KBM-7 (cell line): ENCODE data around the gene BTF3L4.
"Not testable (repeated sequence)": the region's sequence is repeated elsewhere in the genome, so short reads cannot be mapped to it uniquely, and the experiment has no call there.

ENCODE experiments used
- DNase-seq: peaks from one replicate; pipeline ENCODE4 v3.0.0-alpha.2; 2015
- in situ Hi-C: fragments of 300-500 bp; cut with MboI; formaldehyde crosslinking; loops from 2 replicates; pipeline ENCODE4 v1.14.3; 2020; ENCODE audit warnings: low sequenced_read_pairs, low pct_unique_long_range_greater_than_20kb, mixed read lengths

The BTF3L4 gene

DNA sequence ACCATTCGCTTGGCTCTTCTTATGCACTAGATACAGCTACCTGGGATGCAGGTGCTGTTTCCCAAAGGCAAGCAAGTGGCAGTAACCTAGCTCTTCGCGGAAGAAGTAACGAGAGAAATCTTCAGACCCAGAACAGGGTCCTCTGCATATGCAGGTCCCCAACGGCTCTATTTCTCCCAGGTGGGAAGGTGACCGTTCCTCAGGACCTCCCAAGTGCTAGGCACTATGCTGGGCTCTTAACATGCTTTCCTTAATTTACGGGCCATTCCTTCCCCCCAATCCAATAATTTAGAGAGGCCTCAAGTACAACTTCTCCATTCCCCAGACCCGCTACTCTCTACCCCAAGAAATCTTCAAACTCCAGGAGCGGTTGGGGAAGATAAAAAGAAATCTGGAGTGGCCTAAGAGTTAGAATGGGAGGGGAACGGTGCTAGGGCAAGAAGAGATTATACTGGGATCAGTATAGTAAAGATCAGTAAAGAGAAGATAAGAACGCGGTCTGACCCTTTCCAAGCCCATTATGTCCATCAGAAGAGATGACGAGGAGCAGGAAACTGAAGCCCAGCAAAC is 1.5 kb upstream of the BTF3L4 start:
- in situ Hi-C loops = no loop called here

GRCh38 chr1:52055066-52055865 is 829 bp upstream of the BTF3L4 start, which contains the start of gene TXNDC12:
TXNDC12 (minus strand) TSS chr1:52055191; CDS start chr1:52055096, 95 bp downstream.
- in situ Hi-C loops = no loop called here

More for the DNA sequence above, 1.5 kb upstream of the BTF3L4 start:
- DNase-seq = no peak

GRCh38 chr1:52055866-52056162 is 281 bp upstream of the BTF3L4 start:
- DNase-seq = no peak
- in situ Hi-C loops = no loop called here

More at GRCh38 chr1:52055066-52055865, 829 bp upstream of the BTF3L4 start, which contains the start of gene TXNDC12:
- DNase-seq = peak; percentile 97

DNA sequence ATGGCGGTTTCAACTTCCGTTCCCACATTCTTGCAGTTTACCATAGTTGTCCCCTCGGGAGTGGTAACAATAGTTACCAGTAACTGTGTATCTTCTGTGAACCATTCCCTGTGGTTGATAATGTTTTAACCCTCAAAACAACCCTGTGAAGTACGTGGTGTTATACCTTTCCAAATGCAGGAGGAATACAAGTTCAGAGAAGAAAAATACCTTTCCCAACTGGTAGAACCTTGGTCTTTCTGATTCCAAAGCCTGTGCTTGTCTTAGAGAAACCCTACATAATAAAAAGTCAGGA is 789 bp downstream of the BTF3L4 start:
- DNase-seq = no peak
- in situ Hi-C loops = no loop called here

DNA sequence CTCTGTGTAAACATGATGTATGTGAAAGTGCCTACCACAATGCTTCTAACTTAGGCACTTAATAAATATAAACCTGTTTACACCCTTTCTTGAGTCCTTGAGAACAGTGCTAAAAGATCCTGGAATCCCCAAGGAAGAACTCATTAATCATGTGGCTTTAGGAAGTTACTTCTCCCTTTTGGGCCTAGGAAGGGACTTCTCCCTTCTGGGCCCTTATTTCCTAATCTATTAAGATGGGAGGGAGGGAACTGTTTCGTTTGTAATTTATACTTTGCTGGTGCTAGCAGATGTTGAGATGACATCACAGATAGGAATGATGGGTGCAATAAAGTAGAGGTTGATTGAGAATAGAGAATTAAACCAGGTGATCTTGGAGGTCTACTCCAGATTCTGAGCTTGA is 1.2 kb downstream of the BTF3L4 start:
- DNase-seq = peak; percentile 30

GRCh38 chr1:52057876-52058415 is 1.9 kb downstream of the BTF3L4 start:
- no peak for DNase-seq
- in situ Hi-C loops = no loop called here

More for the DNA sequence above, 1.2 kb downstream of the BTF3L4 start:
- in situ Hi-C loops = no loop called here

GRCh38 chr1:52059321-52059720 is 3.2 kb downstream of the BTF3L4 start:
- in situ Hi-C loops = no loop called here
- no peak for DNase-seq

- in situ Hi-C loops = no loop called here
- no peak for DNase-seq
Observed at GRCh38 chr1:52059888-52060287, 3.8 kb downstream of the BTF3L4 start.

DNA sequence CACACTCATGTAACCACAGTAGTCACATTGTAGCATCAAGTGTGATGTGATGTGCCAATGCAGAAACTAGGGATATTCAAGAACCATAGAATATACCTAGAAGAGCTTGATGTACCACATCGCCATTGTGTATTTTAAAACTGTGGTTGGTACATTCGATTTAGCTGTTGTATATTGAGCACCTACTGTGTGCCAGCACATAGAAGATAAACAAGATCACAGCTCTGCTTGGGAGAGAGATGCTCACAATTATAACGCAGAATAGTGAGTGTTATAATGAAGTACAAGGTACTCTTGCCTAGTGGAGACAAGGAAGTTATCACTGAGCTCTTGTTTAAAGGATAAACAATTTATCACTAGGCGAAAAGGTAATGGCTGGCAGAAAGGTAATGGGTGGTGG is 4.7 kb downstream of the BTF3L4 start:
- in situ Hi-C loops = no loop called here
- no peak for DNase-seq

DNA sequence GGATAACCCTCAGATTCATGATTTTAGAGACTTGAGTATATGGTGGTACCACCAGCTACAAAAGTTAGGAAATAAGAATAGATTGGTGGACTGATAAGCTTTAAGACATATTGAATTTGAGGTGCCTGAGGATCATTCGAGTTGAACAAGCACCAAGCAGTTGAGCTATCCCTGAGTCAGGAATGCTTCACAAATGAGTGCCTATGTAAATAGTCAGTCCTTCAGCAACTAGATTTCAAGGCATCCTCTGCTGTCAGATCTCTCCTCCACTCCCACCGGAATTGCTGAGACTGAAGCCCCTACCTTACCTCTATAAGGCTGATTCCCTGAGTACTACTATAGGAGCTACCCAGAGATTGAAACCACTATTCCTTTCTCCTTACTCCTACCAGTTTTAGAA is 7.1 kb downstream of the BTF3L4 start:
- in situ Hi-C loops = no loop called here
- no peak for DNase-seq

DNA sequence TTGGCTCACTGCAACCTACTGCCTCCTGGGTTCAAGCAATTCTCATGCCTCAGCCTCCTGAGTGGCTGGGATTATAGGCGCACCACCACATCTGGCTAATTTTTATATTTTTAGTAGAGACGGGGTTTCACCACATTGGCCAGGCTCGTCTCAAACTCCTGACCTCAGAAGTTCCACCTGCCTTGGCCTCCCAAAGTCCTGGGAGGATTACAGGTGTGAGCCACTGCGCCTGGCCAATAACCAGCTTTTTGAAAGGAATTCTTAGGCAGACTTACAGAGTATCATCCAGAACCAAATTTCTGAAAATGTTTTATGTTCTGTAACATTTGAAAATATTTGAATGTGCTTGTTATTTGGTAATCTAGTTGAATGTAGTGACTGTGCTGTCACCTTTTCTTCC is 14.6 kb downstream of the BTF3L4 start:
- in situ Hi-C loops = no loop called here
- no peak for DNase-seq

DNA sequence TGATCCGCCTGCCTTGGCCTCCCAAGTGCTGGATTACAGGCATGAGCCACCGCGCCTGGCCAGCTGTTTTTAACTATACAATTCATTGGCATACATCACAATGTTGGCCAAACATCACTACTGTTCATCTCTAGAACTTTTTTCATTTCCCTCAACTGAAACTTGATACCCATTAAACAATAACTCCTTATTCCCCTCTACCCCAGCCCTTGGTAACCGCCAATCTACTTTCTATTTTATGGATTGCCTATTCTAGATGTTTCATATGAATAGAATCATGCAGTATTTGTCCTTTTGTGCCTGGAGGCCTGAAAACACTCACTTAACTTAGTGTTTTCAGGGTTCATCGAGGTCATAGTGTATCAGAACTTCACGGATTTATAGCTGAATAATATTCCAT is 16.2 kb downstream of the BTF3L4 start:
- no peak for DNase-seq
- in situ Hi-C loops = no loop called here

DNA sequence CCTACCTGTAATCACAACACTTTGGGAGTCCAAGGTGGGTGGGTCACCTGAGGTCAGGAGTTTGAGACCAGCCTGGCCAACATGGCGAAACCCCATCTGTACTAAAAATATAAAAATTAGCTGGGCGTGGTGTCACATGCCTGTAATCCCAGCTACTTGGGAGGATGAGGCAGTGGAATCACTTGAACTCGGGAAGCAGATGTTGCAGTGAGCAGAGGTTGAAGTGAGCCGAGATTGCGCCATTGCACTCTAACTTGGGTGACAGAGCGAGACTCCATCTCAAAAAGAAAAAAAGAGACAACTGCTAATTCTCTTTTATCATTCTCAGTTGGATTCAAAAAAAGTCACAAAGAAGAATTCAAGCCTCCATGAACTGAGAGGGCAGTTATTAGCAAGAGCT is 21.2 kb downstream of the BTF3L4 start:
- in situ Hi-C loops, DNase-seq: not testable (repeated sequence)

DNA sequence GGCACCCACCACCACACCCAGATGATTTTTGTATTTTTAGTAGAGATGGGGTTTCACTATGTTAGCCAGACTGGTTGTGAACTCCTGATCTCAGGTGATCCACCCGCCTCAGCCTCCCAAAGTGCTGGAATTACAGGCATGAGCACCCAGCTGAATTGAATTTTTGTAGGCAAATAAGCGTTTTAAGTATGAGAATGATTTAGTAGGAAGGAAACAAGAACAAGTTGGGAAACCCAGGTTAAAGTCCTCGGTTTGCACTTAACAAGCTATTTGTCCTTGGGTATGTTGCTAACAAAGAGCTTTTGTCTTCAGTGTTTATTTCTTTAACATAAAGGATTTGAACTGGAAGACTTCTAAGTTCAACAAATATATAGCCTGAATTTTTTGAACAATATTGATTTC is 23.9 kb downstream of the BTF3L4 start:
- no peak for DNase-seq
- in situ Hi-C loops = no loop called here

DNA sequence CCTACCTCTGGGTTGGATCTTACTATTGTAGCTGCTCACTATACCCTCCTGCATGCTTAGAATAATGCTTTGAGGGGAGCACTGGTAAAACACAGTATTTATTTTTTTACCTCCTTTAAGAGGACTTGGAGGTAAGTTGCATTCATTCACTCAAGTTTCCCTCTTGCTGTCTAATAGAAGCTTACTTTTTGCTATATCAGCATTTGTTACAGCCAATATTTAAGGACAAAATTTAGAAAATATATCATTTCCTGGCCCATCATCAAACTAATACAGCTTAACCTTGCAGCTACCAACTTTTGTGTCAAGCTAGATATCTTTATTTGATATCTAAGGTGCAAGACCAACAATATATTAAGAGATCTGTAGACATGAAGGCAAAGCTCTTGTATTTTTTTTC is 31.8 kb downstream of the BTF3L4 start:
- in situ Hi-C loops, DNase-seq: not testable (repeated sequence)

DNA sequence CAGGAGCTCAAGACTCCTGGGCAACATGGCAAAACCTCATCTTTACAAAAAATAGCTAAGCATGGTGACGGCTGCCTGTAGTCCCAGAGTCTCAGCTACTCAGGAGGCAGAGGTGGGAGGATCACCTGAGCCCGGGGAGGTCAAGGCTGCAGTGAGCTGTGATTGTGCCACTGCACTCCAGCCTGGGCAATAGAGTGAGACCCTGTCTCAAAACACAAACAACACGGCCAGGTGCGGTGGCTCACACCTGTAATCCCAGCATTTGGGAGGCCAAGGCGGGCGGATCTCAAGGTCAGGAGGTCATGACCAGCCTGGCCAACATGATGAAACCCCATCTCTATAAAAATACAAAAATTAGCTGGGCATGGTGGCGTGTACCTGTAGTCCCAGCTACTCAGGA is 38.2 kb downstream of the BTF3L4 start:
- DNase-seq, in situ Hi-C loops: not testable (repeated sequence)

GRCh38 chr1:52096216-52096615 is 40.1 kb downstream of the BTF3L4 start:
- DNase-seq = no peak
- in situ Hi-C loops = no loop called here

- no peak for DNase-seq
- in situ Hi-C loops = no loop called here
Observed at GRCh38 chr1:52098139-52098871, 42.2 kb downstream of the BTF3L4 start.

- in situ Hi-C loops = no loop called here
- DNase-seq = no peak
Observed at GRCh38 chr1:52102336-52103013, 46.4 kb downstream of the BTF3L4 start.

DNA sequence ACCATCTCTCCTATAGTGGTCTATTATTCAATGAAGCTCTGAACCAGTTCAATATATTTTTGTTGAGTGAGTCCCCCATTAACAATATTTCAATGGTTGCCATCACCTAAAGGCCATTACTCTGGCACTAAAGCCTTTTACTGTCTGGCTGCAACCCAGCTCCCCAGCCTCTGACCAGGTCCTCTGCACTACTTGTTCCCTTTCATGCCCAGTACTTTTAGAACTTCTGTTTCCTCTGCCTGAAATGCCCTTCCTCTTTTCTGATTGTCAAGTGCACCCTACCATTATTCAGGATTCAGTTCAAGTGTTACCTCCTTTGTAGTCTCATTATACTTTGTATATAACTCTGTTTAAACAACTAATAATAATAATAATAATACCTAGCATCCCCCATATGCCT is 55.4 kb downstream of the BTF3L4 start:
- in situ Hi-C loops = no loop called here
- DNase-seq = peak; percentile 57
